Loucy (cell line): ENCODE results near the gene TCERG1.

Source experiments
- H2AFZ ChIP-seq: fragments of 200-600 bp; sonication (generic); 2 replicates; pipeline ENCODE4 v1.6.0; 2016; ENCODE audit warnings: antibody characterized with exemption, mild to moderate bottlenecking, low read length, moderate library complexity
- H3F3A ChIP-seq: fragments of 200-600 bp; 2 replicates; pipeline ENCODE4 v1.6.0; 2016; ENCODE audit warnings: antibody characterized with exemption, low read depth, mild to moderate bottlenecking
- H3K27me3 ChIP-seq: fragments of 200-600 bp; sonication (generic); 2 replicates; pipeline ENCODE4 v1.6.1; 2014; ENCODE audit warnings: low read length, mild to moderate bottlenecking; ENCODE audit not compliant: insufficient read depth, poor library complexity, severe bottlenecking
- H3K36me3 ChIP-seq: fragments of 200-600 bp; sonication (generic); 2 replicates; pipeline ENCODE4 v1.6.1; 2016; ENCODE audit warnings: low read length; ENCODE audit not compliant: insufficient read depth
- H3K4me1 ChIP-seq: fragments of 200-600 bp; sonication (generic); 2 replicates; pipeline ENCODE4 v1.5.1; 2014; ENCODE audit warnings: low read length, mild to moderate bottlenecking; ENCODE audit not compliant: insufficient read depth, poor library complexity, severe bottlenecking
- H3K4me2 ChIP-seq: fragments of 200-600 bp; sonication (generic); 2 replicates; pipeline ENCODE4 v1.6.0; 2014; ENCODE audit warnings: antibody characterized with exemption, low read length, low read depth, mild to moderate bottlenecking; ENCODE audit not compliant: poor library complexity, severe bottlenecking
- H3K4me3 ChIP-seq: fragments of 200-600 bp; sonication (generic); 2 replicates; pipeline ENCODE4 v1.5.1; 2014; ENCODE audit warnings: low read length, mild to moderate bottlenecking, mixed read lengths; ENCODE audit not compliant: poor library complexity, severe bottlenecking
- H3K79me2 ChIP-seq: fragments of 200-600 bp; sonication (generic); 2 replicates; pipeline ENCODE4 v1.6.1; 2014; ENCODE audit warnings: low read length; ENCODE audit not compliant: insufficient read depth
- H3K9ac ChIP-seq: fragments of 200-600 bp; sonication (generic); 2 replicates; pipeline ENCODE4 v1.6.0; 2014; ENCODE audit warnings: mild to moderate bottlenecking, low read depth, low read length, moderate library complexity; ENCODE audit not compliant: poor library complexity, severe bottlenecking
- H3K9me2 ChIP-seq: fragments of 200-600 bp; sonication (generic); replicated peaks from 2 replicates; pipeline ENCODE4 v1.6.1; 2016; ENCODE audit warnings: low read depth, low read length, mixed read lengths
- H3K9me3 ChIP-seq: fragments of 200-600 bp; sonication (generic); 2 replicates; pipeline ENCODE4 v1.6.1; 2014; ENCODE audit warnings: mild to moderate bottlenecking, antibody characterized with exemption, low read length, low read depth; ENCODE audit not compliant: insufficient read depth
- H4K20me1 ChIP-seq: fragments of 200-600 bp; sonication (generic); 2 replicates; pipeline ENCODE4 v1.6.0; 2014; ENCODE audit warnings: antibody characterized with exemption, low read length, mild to moderate bottlenecking; ENCODE audit not compliant: insufficient read depth, poor library complexity, severe bottlenecking
- EZH2phosphoT487 ChIP-seq: fragments of 200-600 bp; IDR thresholded peaks from 2 replicates; pipeline ENCODE4 v1.6.1; 2018; ENCODE audit warnings: antibody characterized with exemption, mild to moderate bottlenecking, moderate library complexity, borderline replicate concordance
- TF ChIP-seq, protein P1 (sequence below): fragments of 200-600 bp; sonication (generic); conservative IDR thresholded peaks from 2 replicates; pipeline ENCODE4 v1.5.1; 2014; ENCODE audit warnings: mild to moderate bottlenecking, antibody characterized with exemption, low read length

TCERG1 gene

DNA sequence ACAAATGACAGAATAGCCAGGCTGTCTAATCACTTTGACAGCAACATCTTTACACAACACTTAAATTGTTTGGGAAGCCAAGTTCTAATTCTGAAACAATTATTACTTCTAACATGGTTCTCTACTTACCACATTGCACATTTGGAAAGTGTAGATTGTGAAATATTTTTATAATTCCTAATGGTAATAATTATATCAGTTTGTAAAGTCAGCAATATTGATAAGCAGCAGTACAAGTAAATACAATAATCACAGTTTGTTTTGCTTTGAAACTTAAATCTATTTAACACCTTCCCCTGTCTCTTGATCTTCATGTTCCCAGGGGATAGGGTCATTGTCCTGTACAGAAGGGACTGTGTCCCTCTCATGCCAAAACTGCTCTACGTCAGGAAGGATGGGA, 67.4 kb downstream of the TCERG1 start:
- Histone ChIP-seq H2AFZ (no peak overlapping the region), H3K27me3 (no peaks in the 10 kb centered on the region), H3K4me3 (no peak overlapping the region), H3K4me1 (no peaks in the 10 kb centered on the region), H3K4me2 (no peak overlapping the region), H3K9ac (no peak overlapping the region), H3K9me3 (no peaks in the 10 kb centered on the region), H3K9me2 (no peaks in the 10 kb centered on the region), H3K36me3 (peaks cover 28% of the 10 kb centered on the region; the same call in 1 of the 2 replicates), H3F3A (no peaks in the 10 kb centered on the region), H4K20me1 (no peaks in the 10 kb centered on the region), H3K79me2 (no peaks in the 10 kb centered on the region)
- TF ChIP-seq EZH2phosphoT487: no peak
- TF ChIP-seq, protein P1, sequence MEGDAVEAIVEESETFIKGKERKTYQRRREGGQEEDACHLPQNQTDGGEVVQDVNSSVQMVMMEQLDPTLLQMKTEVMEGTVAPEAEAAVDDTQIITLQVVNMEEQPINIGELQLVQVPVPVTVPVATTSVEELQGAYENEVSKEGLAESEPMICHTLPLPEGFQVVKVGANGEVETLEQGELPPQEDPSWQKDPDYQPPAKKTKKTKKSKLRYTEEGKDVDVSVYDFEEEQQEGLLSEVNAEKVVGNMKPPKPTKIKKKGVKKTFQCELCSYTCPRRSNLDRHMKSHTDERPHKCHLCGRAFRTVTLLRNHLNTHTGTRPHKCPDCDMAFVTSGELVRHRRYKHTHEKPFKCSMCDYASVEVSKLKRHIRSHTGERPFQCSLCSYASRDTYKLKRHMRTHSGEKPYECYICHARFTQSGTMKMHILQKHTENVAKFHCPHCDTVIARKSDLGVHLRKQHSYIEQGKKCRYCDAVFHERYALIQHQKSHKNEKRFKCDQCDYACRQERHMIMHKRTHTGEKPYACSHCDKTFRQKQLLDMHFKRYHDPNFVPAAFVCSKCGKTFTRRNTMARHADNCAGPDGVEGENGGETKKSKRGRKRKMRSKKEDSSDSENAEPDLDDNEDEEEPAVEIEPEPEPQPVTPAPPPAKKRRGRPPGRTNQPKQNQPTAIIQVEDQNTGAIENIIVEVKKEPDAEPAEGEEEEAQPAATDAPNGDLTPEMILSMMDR: no peak

DNA sequence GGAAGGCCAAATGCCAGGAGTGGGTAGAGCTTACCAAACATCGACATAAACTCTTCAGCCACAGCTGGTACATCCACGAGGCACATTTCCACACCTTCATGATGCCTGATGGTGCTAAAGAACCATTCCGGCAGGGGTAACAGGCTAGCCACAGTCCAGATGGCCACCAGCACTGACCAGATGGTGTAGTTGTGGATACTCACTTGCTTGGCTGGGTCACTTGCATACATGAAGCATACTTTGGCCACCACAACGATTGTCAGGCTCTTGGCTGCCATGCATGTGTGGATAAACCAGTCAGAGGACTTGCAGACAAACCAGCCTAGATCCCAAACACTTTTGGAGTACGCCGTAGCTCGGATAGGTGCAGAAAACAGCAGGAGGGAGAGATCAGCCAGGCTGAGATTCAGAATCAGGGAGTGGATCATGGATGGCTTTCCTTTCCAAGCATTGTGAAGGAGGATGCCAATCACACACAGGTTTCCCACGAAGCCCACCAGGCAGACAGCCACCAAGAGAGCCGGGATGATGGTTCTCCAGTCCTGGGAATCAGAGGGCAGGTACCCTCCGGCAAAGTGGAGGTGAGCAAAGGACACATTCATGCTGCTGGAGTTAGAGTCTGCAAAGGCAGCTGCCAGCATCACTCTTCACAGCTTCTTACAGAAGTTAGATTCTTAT, 68.5 kb downstream of the TCERG1 start:
- H3K4me2 ChIP-seq: no peak overlapping the region
- H3F3A ChIP-seq: no peaks in the 10 kb centered on the region

DNA sequence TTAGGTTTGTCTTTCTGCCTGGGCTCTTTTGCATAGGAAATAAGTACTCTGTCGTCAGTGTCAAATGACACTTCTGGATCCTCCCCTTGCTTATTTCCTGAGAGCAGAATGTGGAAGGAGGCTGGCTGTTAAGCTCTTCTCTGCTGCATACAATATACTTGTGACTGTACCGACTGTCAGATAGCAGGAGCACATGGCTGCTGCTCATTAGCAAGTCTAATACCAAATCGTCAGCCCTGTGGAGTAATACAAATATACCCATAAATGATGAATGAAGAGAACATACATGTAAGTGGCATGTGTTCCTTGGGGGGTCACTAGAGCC, 69.0 kb downstream of the TCERG1 start, which contains the start of gene GPR151:
GPR151 (minus strand) TSS at position 40 of the 325 bp plus-strand sequence. CDS start 77 bp downstream, outside the sequence.
- no peaks in the 10 kb centered on the region for H3K4me1 ChIP-seq
- peaks cover 12% of the 10 kb centered on the region; the same call in 1 of the 2 replicates for H3K36me3 ChIP-seq
- H3K27me3 ChIP-seq: no peaks in the 10 kb centered on the region
- H3K9me2 ChIP-seq: no peaks in the 10 kb centered on the region
- no peak within 1 kb of the TSS; the same call in 1 of the 2 replicates for H2AFZ ChIP-seq
- H3K4me3 ChIP-seq: no peak within 1 kb of the TSS
- H3K9ac ChIP-seq: no peak within 1 kb of the TSS
- H3K79me2 ChIP-seq: no peaks in the 10 kb centered on the region
- TF ChIP-seq, protein P1: no peak
- no peak for TF ChIP-seq EZH2phosphoT487
- H3K4me2 ChIP-seq: no peak within 1 kb of the TSS
- H3F3A ChIP-seq: no peaks in the 10 kb centered on the region
- no peaks in the 10 kb centered on the region for H4K20me1 ChIP-seq
- no peaks in the 10 kb centered on the region for H3K9me3 ChIP-seq

More for the DNA sequence above, 68.5 kb downstream of the TCERG1 start:
- Histone ChIP-seq H3K9me3 (no peaks in the 10 kb centered on the region), H3K4me1 (no peaks in the 10 kb centered on the region), H3K36me3 (peaks cover 17% of the 10 kb centered on the region; the same call in 1 of the 2 replicates), H2AFZ (no peak overlapping the region), H3K27me3 (no peaks in the 10 kb centered on the region), H3K4me3 (no peak overlapping the region), H4K20me1 (no peaks in the 10 kb centered on the region), H3K9ac (no peak overlapping the region), H3K79me2 (no peaks in the 10 kb centered on the region), H3K9me2 (no peaks in the 10 kb centered on the region)
- TF ChIP-seq, protein P1: no peak
- TF ChIP-seq EZH2phosphoT487: no peak
